ENCODE data around the gene FIG4. TPM values are rescaled to one million over a fixed set of nuclear protein-coding genes. Genes with fewer than 3 reads are reported as not detected.

FIG4 gene
- total RNA-seq, 1 experiment from 2014 or later: 15.7 TPM

GRCh38 chr6:109762166-109762565, 71.1 kb downstream of the FIG4 start:
- intact Hi-C loops (cut with micrococcal nuclease): no loop called here
- ATAC-seq: no peak
- no peak for DNase-seq (ENCODE audit: low read depth, low spot score)
- POLR2A ChIA-PET: no interaction called here
- TF ChIP-seq FOSL1 (IDR thresholded peaks at IDR 0.05; ENCODE audit: low read depth): no peak
- no peak for TF ChIP-seq ZNF274 (IDR thresholded peaks at IDR 0.05; ENCODE audit: low read depth, low read length)
- no peak for TF ChIP-seq POLR2A (IDR thresholded peaks at IDR 0.05; ENCODE audit: borderline replicate concordance, extremely low read depth, insufficient read depth, insufficient read length)
- TF ChIP-seq EGR1 (IDR thresholded peaks at IDR 0.05; ENCODE audit: low read depth): no peak
- no peak for TF ChIP-seq ELF1 (IDR thresholded peaks at IDR 0.05; ENCODE audit: borderline replicate concordance, low read depth)
- TF ChIP-seq SP1 (IDR thresholded peaks at IDR 0.05; ENCODE audit: low read depth): no peak
- no peak for TF ChIP-seq JUND (IDR thresholded peaks at IDR 0.05)
- TF ChIP-seq ZBTB33 (IDR thresholded peaks at IDR 0.05; ENCODE audit: extremely low read depth, insufficient replicate concordance, low read length): no peak
- no peak for TF ChIP-seq CTCF (IDR thresholded peaks at IDR 0.05 in 2 of 3, conservative IDR thresholded peaks at IDR 0.05 in 1 of 3; ENCODE audit: borderline replicate concordance in 1 of 3, insufficient read depth in 1 of 3, low read depth in 2 of 3, low read length in 2 of 3)
- TF ChIP-seq SIN3A (IDR thresholded peaks at IDR 0.05; ENCODE audit: low read depth): no peak
- Histone ChIP-seq H3K4me2 (ENCODE audit: low read length) (no peak overlapping the region), H3K9ac (ENCODE audit: low read length) (no peak overlapping the region), H3K27me3 (ENCODE audit: insufficient read depth, low read length) (no peaks in the 10 kb centered on the region), H2AFZ (ENCODE audit: low read depth, low read length, poor library complexity, severe bottlenecking) (no peak overlapping the region), H3K36me3 (ENCODE audit: control insufficient read depth in 1 of 2, insufficient read depth in 2 of 2, low read length in 2 of 2) (no peaks in the 10 kb centered on the region), H3K4me3 (replicated peaks in 1 of 2; ENCODE audit: low read depth in 1 of 2, low read length in 2 of 2) (no peak overlapping the region), H3K79me2 (ENCODE audit: insufficient read depth, low read length) (no peaks in the 10 kb centered on the region), H3K9me2 (ENCODE audit: insufficient read depth) (no peaks in the 10 kb centered on the region), H3K27ac (ENCODE audit: low read depth, low read length) (no peak overlapping the region), H3K4me1 (ENCODE audit: control insufficient read depth in 1 of 2, insufficient read depth in 2 of 2, low read length in 2 of 2) (no peaks in the 10 kb centered on the region), H3K9me3 (ENCODE audit: control insufficient read depth in 1 of 2, insufficient read depth in 1 of 2, low read depth in 1 of 2, low read length in 2 of 2) (no peaks in the 10 kb centered on the region), H4K20me1 (ENCODE audit: insufficient read depth) (no peaks in the 10 kb centered on the region)
- RAD21 ChIA-PET (ENCODE audit: low non-redundant PET in 1 of 2, low total read pairs in 2 of 2, uncharacterized antibody in 2 of 2, unreplicated experiment in 2 of 2): no interaction called here
- CTCF ChIA-PET: no interaction called here
- no TSS peak for BruUV-seq (replicated peaks)

All from HCT116 (cell line).